ENCODE results near the gene KCTD21.

- TF ChIP-seq CTCF (conservative IDR thresholded peaks at IDR 0.05; ENCODE audit: low read depth, low read length): no peak
- TF ChIP-seq EZH2phosphoT487 (IDR thresholded peaks at IDR 0.05; ENCODE audit: borderline replicate concordance, low read length): no peak
- no peak for TF ChIP-seq EZH2 (IDR thresholded peaks at IDR 0.05; ENCODE audit: low read length, unreplicated experiment)
Observed at GRCh38 chr11:78171951-78172350, 16.5 kb downstream of the KCTD21 start.
